Suprapubic skin (tissue), 4 donors: Measurements from ENCODE around the gene RRP1. TPM values are rescaled to one million over a fixed set of nuclear protein-coding genes. Genes with fewer than 3 reads are reported as not detected.

Source experiments
- DNase-seq, 2 donors: peaks; one replicate each; pipeline ENCODE4 v3.0.0-alpha.2; 2019; ENCODE audit warnings: low spot score in 2 of 2
- H3K27ac ChIP-seq: fragments of 200-600 bp; sonication (generic); one replicate; pipeline ENCODE4 v1.5.1; 2019
- H3K27me3 ChIP-seq: fragments of 200-600 bp; sonication (generic); one replicate; pipeline ENCODE4 v1.5.1; 2019
- H3K36me3 ChIP-seq: fragments of 200-600 bp; sonication (generic); one replicate; pipeline ENCODE4 v1.5.1; 2019
- H3K4me1 ChIP-seq: fragments of 200-600 bp; sonication (generic); one replicate; pipeline ENCODE4 v1.5.1; 2019
- H3K4me3 ChIP-seq: fragments of 200-600 bp; sonication (generic); one replicate; pipeline ENCODE4 v1.5.1; 2019; ENCODE audit warnings: mild to moderate bottlenecking
- H3K9me3 ChIP-seq: fragments of 200-600 bp; sonication (generic); one replicate; pipeline ENCODE4 v1.5.1; 2019
- EP300 ChIP-seq: sonication (generic); formaldehyde crosslinking; IDR thresholded peaks from one replicate; pipeline ENCODE4 v1.6.1; 2017; ENCODE audit warnings: antibody characterized with exemption
- POLR2A ChIP-seq, 2 donors: fragments of 450-650 bp; IDR thresholded peaks; one replicate each; pipeline ENCODE4 v1.6.1; 2017; ENCODE audit warnings: antibody characterized with exemption in 2 of 2, mild to moderate bottlenecking in 2 of 2, moderate library complexity in 2 of 2
- POLR2AphosphoS5 ChIP-seq, 3 donors: sonication (generic); formaldehyde crosslinking; IDR thresholded peaks; one replicate each; pipeline ENCODE4 v1.6.1; 2017; ENCODE audit warnings: antibody characterized with exemption in 3 of 3
- WGBS: methylation state at CpG from one replicate; pipeline ENCODE4 v1.1.5; 2018; 5-methylcytosine and 5-hydroxymethylcytosine counted together
- total RNA-seq, 4 donors: library from RNA; depleted of rRNA; stranded (reverse); fragments of >200 nt; gene quantifications; one replicate each; pipeline ENCODE4 v1.1.0, GENCODE V29; 2016
- TF ChIP-seq, protein P1 (sequence below), 2 donors: fragments of 200-600 bp in 1 of 2; fragments of 450-650 bp in 1 of 2; sonication (generic) in 1 of 2; IDR thresholded peaks; one replicate each; pipeline ENCODE4 v1.5.1; 2016 to 2019; ENCODE audit warnings: antibody characterized with exemption in 2 of 2, mild to moderate bottlenecking in 1 of 2, moderate library complexity in 1 of 2

RRP1 gene
- total RNA-seq, result 10 to 100 TPM; 22.5 to 34.6 (median 28.4) TPM

DNA sequence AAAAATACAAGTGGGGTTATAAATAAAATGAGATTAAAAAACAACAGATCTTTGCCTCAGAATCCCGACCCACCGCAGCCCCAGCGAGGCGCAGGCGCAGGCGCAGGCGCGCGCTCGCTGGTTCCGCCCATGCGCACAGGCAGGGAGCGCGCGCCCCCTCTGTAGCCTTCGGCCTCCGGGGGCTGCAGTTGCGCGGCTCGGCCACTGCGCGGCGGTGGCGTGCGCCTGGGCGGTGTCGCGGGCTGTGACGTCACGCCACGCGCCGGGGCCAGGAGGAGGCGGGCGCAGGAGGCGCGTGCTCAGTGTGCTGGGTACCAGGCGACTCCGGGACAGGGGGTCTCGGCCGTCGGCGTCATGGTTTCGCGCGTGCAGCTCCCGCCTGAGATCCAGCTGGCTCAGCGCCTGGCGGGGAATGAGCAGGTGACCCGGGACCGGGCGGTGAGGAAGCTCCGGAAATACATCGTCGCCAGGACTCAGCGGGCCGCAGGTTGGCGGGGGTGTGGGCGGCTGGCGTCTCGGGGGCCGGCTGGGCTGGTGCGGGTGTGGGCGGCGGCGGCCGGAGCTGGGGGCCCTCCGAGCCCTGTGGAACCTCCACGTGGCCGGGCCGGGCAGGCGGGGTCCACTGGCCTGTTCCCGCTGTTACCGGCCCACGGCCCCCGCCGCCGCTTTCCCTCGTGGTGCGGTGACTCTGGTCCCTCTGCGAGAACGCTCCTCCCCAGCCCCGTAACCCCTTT, at the start of gene RRP1:
Gene RRP1 (plus strand): TSS at position 302 of the 734 bp plus-strand sequence. CDS start 53 bp downstream, at position 355.
- under 1% methylated on average over 30 of the region's 83 CpGs for WGBS
- peaks cover 30% of the 10 kb centered on the region for H3K36me3 ChIP-seq
- DNase-seq, result peak; percentile 91

DNA sequence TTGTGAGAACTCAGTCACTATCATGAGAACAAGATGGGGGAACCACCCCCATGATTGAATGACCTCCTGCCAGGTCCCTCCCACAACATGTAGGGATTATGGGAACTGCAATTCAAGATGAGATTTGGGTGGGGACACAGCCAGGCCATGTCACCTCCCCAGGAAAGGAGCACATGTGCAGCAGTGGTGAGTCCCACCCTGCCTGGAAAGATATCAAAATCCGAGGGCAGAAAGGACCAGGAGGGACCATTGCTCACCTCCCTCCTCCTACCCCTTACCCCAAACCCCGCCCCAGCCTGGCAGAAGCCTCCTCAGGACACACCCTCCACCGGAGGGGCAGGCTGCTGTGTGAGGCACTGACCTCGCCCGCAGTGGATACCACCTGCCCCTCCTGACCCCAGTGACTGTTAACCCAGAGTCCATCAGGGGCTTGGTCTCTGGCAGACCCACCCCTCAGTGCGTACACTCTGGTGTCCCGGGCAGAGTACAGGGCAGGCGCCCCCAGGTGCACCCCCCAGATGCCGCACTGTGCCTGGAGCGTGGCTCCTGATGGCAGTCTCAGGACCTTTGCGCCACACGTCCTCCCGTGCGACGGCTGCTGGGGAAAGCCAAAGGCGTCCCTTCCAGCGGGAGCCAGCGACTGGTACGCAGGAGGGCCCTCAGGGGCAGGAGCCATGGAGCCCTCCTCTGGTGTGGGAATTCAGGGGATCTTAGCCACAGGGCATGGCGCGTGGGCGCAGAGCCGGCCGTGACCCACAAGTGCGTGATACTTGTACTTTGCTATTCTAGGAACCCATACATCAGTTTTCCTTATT, 49.5 kb upstream of the RRP1 start:
- whole genome bisulfite sequencing, result 57% methylated on average over 1 of the region's 25 CpGs

More for the DNA sequence above, at the start of gene RRP1:
- Histone ChIP-seq H3K9me3 (no peaks in the 10 kb centered on the region), H3K4me1 (peaks cover 22% of the 10 kb centered on the region), H3K27me3 (no peaks in the 10 kb centered on the region), H3K27ac (peak within 1 kb of the TSS; percentile 80), H3K4me3 (peak within 1 kb of the TSS; percentile 66)
- TF ChIP-seq POLR2AphosphoS5 (IDR thresholded peaks at IDR 0.05) (peak in 2 of 3 donors; percentile 3 to 79), POLR2A (IDR thresholded peaks at IDR 0.05) (peak in 1 of 2 donors; percentile 6), EP300 (no peak)
- TF ChIP-seq, protein P1, sequence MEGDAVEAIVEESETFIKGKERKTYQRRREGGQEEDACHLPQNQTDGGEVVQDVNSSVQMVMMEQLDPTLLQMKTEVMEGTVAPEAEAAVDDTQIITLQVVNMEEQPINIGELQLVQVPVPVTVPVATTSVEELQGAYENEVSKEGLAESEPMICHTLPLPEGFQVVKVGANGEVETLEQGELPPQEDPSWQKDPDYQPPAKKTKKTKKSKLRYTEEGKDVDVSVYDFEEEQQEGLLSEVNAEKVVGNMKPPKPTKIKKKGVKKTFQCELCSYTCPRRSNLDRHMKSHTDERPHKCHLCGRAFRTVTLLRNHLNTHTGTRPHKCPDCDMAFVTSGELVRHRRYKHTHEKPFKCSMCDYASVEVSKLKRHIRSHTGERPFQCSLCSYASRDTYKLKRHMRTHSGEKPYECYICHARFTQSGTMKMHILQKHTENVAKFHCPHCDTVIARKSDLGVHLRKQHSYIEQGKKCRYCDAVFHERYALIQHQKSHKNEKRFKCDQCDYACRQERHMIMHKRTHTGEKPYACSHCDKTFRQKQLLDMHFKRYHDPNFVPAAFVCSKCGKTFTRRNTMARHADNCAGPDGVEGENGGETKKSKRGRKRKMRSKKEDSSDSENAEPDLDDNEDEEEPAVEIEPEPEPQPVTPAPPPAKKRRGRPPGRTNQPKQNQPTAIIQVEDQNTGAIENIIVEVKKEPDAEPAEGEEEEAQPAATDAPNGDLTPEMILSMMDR (IDR thresholded peaks at IDR 0.05), result peak; percentile 100

DNA sequence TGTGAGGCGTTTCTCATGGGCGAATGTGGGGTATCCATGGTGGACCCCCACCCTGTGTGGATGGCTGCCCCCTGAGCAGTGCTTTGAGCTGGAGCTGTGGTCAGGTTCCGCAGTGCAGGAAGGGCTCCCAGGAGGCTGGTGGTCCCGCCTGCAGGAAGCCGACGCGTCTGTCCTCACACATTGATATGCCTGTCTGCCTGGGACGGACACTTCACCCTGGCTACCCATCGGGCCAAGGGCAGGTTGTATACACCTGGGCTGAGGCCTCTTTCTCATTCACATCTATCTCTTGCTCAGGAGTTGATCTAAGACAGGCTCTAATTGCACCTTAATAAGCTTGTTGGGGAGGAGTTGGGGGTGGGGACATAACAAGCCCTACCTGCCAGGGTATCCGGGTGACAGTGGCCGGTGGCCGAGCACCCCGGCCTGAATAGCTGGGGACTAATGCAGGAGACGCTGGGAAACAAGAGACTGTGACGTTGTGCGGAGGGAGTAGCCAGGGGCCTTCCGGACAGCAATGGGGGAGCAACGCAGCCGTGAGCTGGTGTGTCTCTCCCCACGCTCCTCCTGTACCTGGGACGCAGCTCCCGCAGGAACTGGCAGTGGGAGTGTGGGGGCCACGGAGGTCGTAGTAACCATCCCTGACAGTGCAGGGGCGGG, 48.8 kb upstream of the RRP1 start:
- Histone ChIP-seq H3K27me3 (no peaks in the 10 kb centered on the region), H3K4me3 (no peak overlapping the region), H3K9me3 (no peaks in the 10 kb centered on the region), H3K27ac (peak overlapping the region; percentile 25), H3K4me1 (peaks cover 3% of the 10 kb centered on the region), H3K36me3 (peaks cover 47% of the 10 kb centered on the region)
- no peak for TF ChIP-seq POLR2AphosphoS5 (IDR thresholded peaks at IDR 0.05)
- TF ChIP-seq EP300, result no peak
- TF ChIP-seq POLR2A (IDR thresholded peaks at IDR 0.05), result no peak
- TF ChIP-seq, protein P1 (IDR thresholded peaks at IDR 0.05), result no peak
- DNase-seq, result no peak
- WGBS, result 50% methylated on average over 13 of the region's 25 CpGs

More for the DNA sequence above, 49.5 kb upstream of the RRP1 start:
- Histone ChIP-seq H3K27ac (peak overlapping the region; percentile 25), H3K4me3 (no peak overlapping the region), H3K36me3 (peaks cover 40% of the 10 kb centered on the region), H3K4me1 (peaks cover 5% of the 10 kb centered on the region), H3K27me3 (no peaks in the 10 kb centered on the region), H3K9me3 (no peaks in the 10 kb centered on the region)
- no peak for DNase-seq
- TF ChIP-seq POLR2A (IDR thresholded peaks at IDR 0.05) (no peak), POLR2AphosphoS5 (IDR thresholded peaks at IDR 0.05) (no peak), EP300 (no peak)
- TF ChIP-seq, protein P1 (IDR thresholded peaks at IDR 0.05), result no peak

GRCh38 chr21:43741423-43742096, 47.8 kb upstream of the RRP1 start:
- DNase-seq, result no peak
- WGBS, result 85% methylated on average over 4 of the region's 28 CpGs
- Histone ChIP-seq H3K27me3 (no peaks in the 10 kb centered on the region), H3K36me3 (peaks cover 51% of the 10 kb centered on the region), H3K4me3 (no peak overlapping the region), H3K9me3 (no peaks in the 10 kb centered on the region), H3K4me1 (no peaks in the 10 kb centered on the region), H3K27ac (no peak overlapping the region)
- no peak for TF ChIP-seq POLR2AphosphoS5 (IDR thresholded peaks at IDR 0.05)
- TF ChIP-seq, protein P1 (IDR thresholded peaks at IDR 0.05), result no peak
- TF ChIP-seq EP300, result no peak
- TF ChIP-seq POLR2A (IDR thresholded peaks at IDR 0.05), result no peak
